ENCODE measurements around the gene RHBDD3. TPM values are rescaled to one million over a fixed set of nuclear protein-coding genes. Genes with fewer than 3 reads are reported as not detected.

Gene RHBDD3
- total and polyA plus RNA-seq, 2 of the 8 experiments (the other 6 are each of a cell fraction or from before 2014, with no cell fraction given), result 72.1 to 117 TPM

GRCh38 chr22:29270475-29271271 lies 2.9 kb upstream of the RHBDD3 start:
- POLR2A ChIA-PET (ENCODE audit: partially characterized antibody), result interaction anchor here (1.1 to 21.4 kb wide), 8 partner anchors 13 to 188 kb away, joined by 3 to 436 read pairs (median 7); partner anchors contain the start of gene GAS2L1
- Histone ChIP-seq H2BK5ac (ENCODE audit: low read depth, low read length) (no peak overlapping the region), H2BK20ac (ENCODE audit: low read length) (no peak overlapping the region), H3K14ac (ENCODE audit: insufficient read length) (no peak overlapping the region), H2BK12ac (ENCODE audit: low read depth, low read length) (no peak overlapping the region), H2BK15ac (ENCODE audit: low read length) (no peak overlapping the region), H3K4ac (replicated peaks; ENCODE audit: insufficient read length, low read depth, low read length) (no peak overlapping the region), H3K4me3 (ENCODE audit: extremely low read depth in 1 of 4, insufficient read depth in 2 of 4, low read depth in 3 of 4, low read length in 4 of 4) (peak overlapping the region; percentile 20 to 96 (median 87); a peak in 6 of 8 replicates), H4K5ac (ENCODE audit: insufficient read length, low read depth, low read length) (no peak overlapping the region), H3K9ac (replicated peaks in 1 of 4; ENCODE audit: extremely low read depth in 1 of 4, low read depth in 3 of 4, low read length in 3 of 4) (peak overlapping the region in 1 of 4 experiments; percentile 30; a peak in 1 of 7 replicates), H3K79me2 (ENCODE audit: control insufficient read depth in 1 of 2, insufficient read depth in 2 of 2, low read length in 2 of 2) (peaks cover 47 to 93% of the 10 kb centered on the region in 2 experiments), H2AK5ac (ENCODE audit: low read depth, low read length) (no peak overlapping the region), H2BK120ac (replicated peaks; ENCODE audit: low read depth, low read length) (no peak overlapping the region), H3K27ac (ENCODE audit: low read depth, low read length) (no peak overlapping the region), H3K36me3 (ENCODE audit: control insufficient read depth in 2 of 4, insufficient read depth in 4 of 4, low read length in 3 of 4) (peaks cover 27 to 70% (median 42%) of the 10 kb centered on the region in 4 experiments), H4K8ac (ENCODE audit: extremely low read depth, insufficient read depth, low read length) (no peak overlapping the region), H3K4me2 (ENCODE audit: insufficient read depth in 1 of 2, low read depth in 2 of 2, low read length in 2 of 2) (peak overlapping the region; percentile 73 to 80), H3K9me3 (ENCODE audit: insufficient read depth in 2 of 2, low read depth in 1 of 2, low read length in 1 of 2) (no peaks in the 10 kb centered on the region), H3K56ac (replicated peaks; ENCODE audit: insufficient read length, low read depth, low read length) (no peak overlapping the region), H3K23ac (ENCODE audit: insufficient read length) (no peak overlapping the region), H3K18ac (ENCODE audit: extremely low read depth, low read length) (no peak overlapping the region), H3K79me1 (ENCODE audit: low read depth, low read length) (peaks cover 11% of the 10 kb centered on the region), H3K27me3 (replicated peaks in 1 of 4; ENCODE audit: control insufficient read depth in 3 of 4, extremely low read depth in 1 of 4, insufficient read depth in 3 of 4, low read length in 3 of 4) (no peaks in the 10 kb centered on the region), H3K23me2 (ENCODE audit: low read depth, low read length) (peaks cover 18% of the 10 kb centered on the region), H2AFZ (ENCODE audit: low read length) (no peak overlapping the region), H4K91ac (replicated peaks; ENCODE audit: insufficient read length, low read length) (no peak overlapping the region), H4K20me1 (replicated peaks in 1 of 2; ENCODE audit: control insufficient read depth in 1 of 2, insufficient read depth in 2 of 2, low read length in 2 of 2) (peaks cover 36 to 44% of the 10 kb centered on the region in 2 experiments), H3K4me1 (replicated peaks in 1 of 4; ENCODE audit: control insufficient read depth in 3 of 4, insufficient read depth in 4 of 4, low read length in 3 of 4) (peaks cover 6 to 19% (median 11%) of the 10 kb centered on the region in 4 experiments; a peak in 6 of 7 replicates)
- CTCF ChIA-PET (ENCODE audit: partially characterized antibody), result interaction anchor here (1.0 kb wide), 2 partner anchors 16 to 17 kb away, joined by 3 to 4 read pairs; no protein-coding TSS in a partner anchor
- no peak for TF ChIP-seq CHD2 (IDR thresholded peaks at IDR 0.05; ENCODE audit: low read length)
- no peak for TF ChIP-seq SP1 (IDR thresholded peaks at IDR 0.05; ENCODE audit: low read depth, low read length)
- TF ChIP-seq RXRA (IDR thresholded peaks at IDR 0.05; ENCODE audit: insufficient read depth, low read depth, low read length), result no peak
- TF ChIP-seq EP300 (IDR thresholded peaks at IDR 0.05; ENCODE audit: borderline replicate concordance in 1 of 2, low read depth in 2 of 2, low read length in 2 of 2), result no peak
- TF ChIP-seq BACH1 (IDR thresholded peaks at IDR 0.05; ENCODE audit: low read length), result no peak
- TF ChIP-seq USF2 (IDR thresholded peaks at IDR 0.05; ENCODE audit: low read length), result no peak
- 75% methylated on average over 9 of the region's 9 CpGs; no CpG with 5 or more reads in 1 of the 2 experiments for WGBS, 2 experiments (ENCODE audit: extremely low coverage in 1 of 2, insufficient coverage in 1 of 2, insufficient read length in 1 of 2, insufficient replicate concordance in 2 of 2, low coverage in 1 of 2, low lambda C conversion rate in 2 of 2, missing lambda C conversion rate in 1 of 2)
- no peak for DNase-seq (ENCODE audit: low read depth in 1 of 2, low spot score in 2 of 2)
- no peak for FAIRE-seq
